ENCODE results near the gene PICK1.
"Not testable (repeated sequence)": the region's sequence is repeated elsewhere in the genome, so short reads cannot be mapped to it uniquely, and the experiment has no call there.

PICK1 gene

DNA sequence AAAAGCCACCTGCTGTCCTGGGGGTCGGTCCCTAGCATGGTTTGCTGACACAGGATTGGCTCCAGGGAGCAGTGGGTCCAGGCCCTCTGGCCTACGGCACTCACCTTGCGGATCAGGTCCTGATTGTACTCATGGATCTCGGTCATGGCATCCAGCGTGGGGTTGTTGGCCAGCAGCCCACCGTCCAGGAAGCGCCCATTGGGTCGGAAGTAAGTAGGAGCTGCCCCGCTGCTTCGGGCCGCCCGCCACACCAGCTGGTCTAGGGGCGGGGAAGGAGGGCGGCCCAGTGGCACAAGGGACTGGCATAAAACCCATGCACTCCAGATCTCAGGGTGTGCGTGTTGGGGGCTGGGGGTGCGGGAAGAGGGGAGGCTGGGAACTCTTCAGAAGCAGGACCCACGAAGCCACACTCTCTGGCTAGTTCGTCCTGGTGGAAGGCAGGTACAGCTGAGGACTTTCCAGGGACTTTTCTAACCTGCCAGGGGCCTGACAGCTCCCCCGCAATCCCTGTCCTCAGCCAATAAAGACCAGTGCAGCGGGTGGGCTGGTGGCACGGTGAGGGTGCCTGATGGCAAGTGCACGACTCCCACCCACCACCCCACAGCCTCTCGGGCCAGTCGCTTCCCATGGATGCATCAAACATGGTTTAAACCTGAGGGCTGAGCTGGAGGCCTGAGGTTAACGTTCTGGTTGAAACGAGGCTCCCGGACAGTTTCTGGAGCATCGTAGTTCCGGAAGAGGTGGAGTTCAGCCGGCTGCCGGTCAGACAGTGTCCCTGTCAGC, 58.4 kb downstream of the PICK1 start:
- DNase-seq (ENCODE audit: low spot score), result no peak

DNA sequence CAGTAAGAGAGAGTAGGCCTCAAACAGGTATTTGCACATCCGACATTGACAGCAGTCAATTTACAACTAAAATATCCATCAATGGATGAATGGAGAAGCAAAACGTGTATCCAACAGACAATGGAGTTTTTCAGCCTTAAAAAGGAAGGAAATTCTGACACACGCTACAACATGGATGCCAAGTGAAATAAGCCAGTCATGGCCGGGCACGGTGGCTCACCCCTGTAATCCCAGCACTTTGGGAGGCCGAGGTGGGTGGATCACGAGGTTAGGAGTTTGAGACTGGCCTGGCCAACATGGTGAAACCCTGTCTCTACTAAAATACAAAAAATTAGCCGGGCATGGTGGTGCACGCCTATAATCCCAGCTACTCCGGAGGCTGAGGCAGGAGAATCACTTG, 60.4 kb downstream of the PICK1 start:
- not testable (repeated sequence) for DNase-seq (ENCODE audit: low spot score)

GRCh38 chr22:38118182-38118581, 61.0 kb downstream of the PICK1 start:
- no peak for DNase-seq (ENCODE audit: low spot score)

GRCh38 chr22:38118747-38119146, 61.5 kb downstream of the PICK1 start:
- DNase-seq (ENCODE audit: low spot score), result not testable (repeated sequence)

DNA sequence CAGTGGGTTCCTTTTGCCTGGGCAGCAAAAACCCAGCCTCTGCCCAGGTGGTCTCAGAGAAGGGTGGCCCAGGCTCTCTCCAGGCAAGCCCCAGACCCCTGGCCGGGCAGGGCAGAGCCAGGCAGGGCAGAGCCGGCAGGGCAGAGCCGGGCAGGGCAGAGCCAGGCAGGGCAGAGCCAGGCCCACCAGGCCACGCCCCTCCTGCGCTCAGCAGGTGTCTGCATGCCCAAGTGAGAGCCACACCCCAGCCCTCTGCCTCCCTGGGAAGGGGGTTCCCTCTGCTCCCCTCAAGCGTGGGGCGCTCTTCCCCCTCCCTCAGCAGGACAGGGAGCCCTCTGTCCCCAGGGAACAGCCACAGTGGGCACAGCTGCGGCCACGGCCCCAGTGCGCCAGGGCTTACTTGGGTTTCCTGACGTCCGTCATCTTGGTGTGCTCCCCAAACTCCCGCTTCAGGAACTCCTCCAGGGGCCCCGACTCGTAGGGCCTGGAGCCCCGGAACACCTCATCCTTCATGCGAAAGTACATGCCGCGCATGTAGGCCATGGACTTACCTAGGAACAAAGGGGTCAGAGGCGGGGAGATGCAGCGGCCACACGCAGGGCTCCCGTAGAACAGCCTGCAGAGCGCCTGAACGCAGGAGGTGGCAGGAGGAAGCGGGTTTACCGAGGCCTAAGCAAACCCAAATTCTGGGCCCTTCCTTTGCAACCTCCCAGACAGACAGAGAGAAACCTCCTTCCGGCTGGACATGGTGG, 63.3 kb downstream of the PICK1 start:
- DNase-seq (ENCODE audit: low spot score), result no peak

GRCh38 chr22:38122616-38123015, 65.4 kb downstream of the PICK1 start:
- DNase-seq (ENCODE audit: low spot score), result no peak

DNA sequence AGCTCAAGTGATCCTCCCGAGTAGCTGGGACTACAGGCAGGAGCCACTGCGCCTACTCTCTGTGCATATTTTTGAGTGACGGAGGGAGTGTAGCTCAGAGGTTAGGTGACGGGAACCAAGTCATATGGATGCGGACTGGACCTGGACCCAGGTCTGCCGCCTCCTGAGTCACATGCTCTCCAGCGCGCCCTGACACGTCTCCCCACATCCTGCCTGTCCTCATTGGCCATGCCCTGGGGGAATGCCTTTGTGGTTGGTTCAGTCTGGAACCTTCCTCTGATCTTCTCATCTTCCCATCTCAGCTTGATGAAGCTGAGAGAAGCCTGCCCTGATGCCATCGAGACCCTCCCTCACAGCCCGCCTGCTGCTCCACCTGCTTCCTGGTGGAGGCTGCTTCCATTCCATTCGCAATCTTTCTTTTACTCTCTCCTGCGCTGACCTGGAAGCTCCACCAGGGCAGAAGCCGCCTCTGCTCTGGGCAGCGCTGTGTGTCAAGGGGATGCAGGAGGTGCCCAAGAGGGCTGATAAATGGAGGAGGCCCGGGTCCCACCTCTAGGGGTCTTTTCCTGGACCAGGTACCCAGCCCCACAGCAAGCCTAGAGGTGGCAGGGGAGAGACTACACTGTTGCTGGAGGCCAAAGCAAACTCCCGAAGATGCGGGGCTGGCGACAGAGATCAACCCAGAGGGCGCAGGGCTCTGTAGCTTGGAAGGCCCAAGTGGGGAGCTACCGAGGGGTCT, 67.2 kb downstream of the PICK1 start:
- DNase-seq (ENCODE audit: low spot score), result no peak

- no peak for DNase-seq (ENCODE audit: low spot score)
Observed at GRCh38 chr22:38125038-38125610, 67.9 kb downstream of the PICK1 start.
